HG03378 (cell line): Measurements from ENCODE around the gene PFDN4.

Source experiments
- ATAC-seq: cut with Tn5 transposase; IDR thresholded peaks from one replicate; pipeline ENCODE4 v1.9.1; 2021; ENCODE audit warnings: mild to moderate bottlenecking, moderate library complexity; ENCODE audit not compliant: unreplicated experiment

Gene PFDN4

DNA sequence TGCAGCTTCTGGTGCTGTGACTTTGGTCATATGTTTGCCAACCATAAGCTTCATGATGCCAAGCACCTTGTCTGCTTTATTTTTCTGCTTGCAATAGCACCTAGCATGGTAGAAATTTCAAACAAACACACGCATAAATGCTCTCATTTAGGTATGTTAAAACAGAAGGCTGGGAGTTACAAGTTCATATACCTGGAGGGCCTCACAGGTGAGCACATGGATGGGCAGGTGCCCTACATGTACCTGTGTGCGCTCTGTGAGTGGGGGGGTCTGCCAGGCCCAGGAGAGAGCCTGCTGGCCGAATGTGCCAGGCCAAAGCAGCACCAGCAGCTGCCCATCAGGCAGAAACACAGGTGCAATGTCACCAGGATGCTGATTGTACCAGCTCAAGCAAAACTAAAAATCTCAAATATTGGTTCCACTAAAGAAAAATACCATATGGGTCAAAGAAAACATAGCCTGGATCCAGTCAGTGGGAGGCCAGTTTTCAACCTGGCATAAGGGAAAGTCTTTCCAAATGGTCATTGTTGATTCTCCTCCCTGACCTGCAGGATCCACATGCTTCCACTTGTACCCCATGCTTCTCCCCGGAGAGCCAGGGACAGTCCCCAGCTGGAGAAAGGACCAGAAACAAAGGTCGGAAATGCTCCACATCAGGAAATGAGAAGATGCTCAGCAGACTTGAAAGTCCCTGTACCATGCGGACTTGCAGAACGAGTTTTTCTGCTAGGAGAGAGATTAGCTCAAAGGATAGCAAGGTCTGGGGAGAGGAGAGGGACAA lies 7.2 kb upstream of the PFDN4 start:
- ATAC-seq: no peak

DNA sequence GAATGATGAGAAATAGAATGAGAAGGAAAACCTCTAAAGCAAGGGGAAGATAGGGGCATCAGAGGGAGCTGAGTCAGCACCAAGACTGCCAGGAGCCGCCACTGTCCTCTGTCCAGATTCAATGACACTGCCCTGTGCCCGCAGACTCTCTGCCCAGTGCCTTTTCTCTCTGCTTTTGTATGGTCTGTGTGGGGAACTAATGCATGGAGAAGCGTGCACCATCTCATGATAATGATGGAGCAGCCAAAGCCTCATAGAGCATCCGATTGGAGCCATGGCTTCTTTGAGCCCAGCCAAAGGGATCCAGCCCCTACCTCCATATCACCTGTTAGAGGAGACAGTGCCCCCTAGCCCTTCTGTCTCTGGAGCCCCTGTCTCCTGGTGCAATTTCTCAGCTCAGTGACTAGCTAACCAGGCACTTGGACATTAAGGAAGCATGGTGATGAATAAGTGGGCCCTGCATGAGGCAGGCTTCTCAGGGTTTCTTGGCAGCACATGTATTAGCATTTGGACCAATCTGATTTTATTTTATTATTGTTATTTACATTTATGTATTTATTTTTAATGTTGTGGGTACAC lies 6.5 kb upstream of the PFDN4 start:
- ATAC-seq: no peak

DNA sequence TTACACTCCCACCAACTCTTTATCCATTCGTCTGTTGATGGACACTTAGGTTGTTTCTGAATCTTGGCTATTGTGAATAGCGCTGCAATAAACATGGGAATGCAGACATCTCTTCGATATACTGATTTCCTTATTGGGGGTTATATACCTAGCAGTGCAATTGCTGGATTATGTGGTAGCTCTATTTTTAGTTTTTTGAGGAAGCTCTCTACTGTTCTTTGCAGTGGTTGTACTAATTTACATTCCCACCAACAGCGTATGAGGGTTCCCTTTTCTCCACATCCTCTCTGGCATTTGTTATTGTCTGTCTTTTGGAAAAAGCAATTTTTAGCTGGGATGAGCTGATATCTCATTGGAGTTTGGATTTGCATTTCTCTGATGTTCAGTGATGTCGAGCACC lies 4.6 kb upstream of the PFDN4 start:
- no peak for ATAC-seq

DNA sequence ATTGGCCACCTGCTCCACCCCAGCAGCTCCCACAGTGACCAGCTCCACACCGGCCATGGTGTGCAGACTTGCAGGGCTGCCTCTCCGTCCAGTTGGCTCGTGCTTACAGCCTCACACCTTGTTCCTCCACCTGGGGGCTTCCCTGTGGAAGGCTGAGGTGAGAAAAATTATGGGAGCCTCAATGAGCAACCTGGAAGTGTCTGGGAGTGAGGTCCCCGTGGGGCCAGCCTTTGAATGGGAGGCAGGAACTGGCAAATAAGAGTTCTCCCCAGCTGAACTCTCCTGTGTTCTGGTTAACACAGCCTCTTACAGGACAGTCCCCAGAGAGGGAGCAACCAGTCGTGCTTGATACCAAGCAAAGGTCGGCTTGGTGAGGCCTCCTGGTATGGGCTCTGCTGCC lies 3.8 kb upstream of the PFDN4 start:
- no peak for ATAC-seq

DNA sequence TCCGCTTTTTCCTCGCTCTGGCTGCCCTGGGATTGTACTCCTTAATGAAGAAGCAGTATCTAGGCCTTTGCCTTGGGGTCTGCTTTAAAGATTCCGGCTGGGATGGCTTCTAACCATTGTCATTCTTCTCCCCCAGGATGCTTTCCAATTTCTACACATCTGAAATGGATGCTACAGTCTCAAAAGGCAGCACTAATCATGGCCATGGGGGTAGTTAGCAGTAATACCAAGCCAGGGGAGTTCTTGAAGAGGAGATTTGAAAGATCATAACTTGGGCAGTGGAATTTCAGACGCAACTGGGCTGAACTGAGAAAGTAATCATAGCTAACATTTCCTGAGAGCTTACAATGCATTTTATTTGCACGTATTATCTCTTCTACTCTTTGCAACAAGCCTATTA lies 3.4 kb upstream of the PFDN4 start:
- no peak for ATAC-seq

DNA sequence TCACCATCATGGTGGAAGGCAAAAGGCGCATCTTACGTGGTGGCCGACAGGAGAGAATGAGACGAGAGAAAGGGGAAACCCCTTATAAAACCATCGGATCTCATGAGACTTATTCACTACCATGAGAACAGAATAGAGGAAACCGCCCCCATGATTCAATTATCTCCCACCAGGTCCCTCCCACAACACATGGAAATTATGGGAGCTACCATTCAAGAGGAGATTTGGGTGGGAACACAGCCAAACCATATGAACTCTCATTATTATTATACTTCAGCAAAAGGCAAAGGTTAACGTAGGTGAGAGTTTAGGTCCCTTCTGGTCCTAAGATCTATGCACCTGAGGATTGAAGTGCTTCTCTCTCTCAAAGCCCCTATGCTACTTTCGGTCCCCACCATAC lies 2.4 kb upstream of the PFDN4 start:
- no peak for ATAC-seq

DNA sequence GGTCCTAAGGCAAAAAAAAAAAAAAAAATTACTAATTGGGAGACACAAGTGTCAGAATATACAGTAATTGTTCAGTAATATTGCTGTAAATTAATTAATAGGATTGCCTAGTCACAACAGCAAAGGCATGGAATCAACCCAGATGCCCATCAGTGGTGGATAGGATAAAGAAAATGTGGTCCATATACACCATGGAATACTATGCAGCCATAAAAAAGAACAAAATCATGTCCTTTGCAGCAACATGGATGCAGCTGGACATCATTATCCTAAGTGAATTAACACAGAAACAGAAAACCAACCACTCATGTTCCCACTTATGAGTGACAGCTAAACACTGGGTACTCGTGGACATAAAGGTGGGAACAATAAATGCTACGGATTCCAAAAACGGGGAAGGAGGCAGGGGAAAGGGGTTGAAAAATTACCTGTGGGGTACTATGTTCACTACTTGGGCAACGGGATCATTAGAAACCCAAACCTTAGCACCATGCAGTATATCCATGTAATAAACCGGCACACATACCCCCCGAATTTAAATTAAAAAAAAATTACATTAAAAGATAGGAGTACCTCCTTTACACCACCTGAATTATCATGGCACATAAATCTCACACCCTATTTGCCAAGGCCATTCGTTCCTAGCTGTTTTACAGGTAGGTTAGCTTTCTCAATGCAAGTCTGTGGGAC lies 689 bp upstream of the PFDN4 start:
- no peak for ATAC-seq

DNA sequence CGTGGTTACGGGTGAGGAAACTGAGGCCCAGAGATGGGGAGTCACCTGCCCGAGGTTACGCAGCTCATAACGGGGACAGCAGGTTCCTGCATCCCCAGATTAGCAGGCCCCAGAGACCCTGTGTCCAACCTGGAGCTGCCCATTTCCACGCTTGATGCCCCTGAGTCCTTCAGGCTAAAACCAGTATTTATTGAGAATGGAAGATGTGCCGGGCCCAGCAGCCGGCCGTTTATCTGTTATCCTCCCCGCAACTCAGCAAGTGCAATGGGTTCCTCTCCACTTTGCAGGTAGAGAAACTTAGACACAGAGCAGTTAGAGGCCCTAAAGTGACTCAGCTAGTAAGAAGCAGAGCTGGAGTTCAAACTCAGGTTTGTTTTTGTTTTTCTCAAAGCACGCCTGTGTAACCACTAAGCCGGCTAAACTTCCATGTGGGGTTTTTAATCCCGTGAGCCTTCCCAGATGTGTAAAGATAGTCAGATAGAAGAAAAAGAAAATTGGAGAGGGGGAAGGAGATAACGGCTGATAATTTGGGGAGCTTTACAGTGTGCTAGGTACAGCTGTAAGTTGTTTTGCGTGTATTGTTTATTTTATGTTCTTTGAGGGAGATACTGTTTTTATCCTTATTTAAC lies 775 bp downstream of the PFDN4 start:
- peak; percentile 12 for ATAC-seq

DNA sequence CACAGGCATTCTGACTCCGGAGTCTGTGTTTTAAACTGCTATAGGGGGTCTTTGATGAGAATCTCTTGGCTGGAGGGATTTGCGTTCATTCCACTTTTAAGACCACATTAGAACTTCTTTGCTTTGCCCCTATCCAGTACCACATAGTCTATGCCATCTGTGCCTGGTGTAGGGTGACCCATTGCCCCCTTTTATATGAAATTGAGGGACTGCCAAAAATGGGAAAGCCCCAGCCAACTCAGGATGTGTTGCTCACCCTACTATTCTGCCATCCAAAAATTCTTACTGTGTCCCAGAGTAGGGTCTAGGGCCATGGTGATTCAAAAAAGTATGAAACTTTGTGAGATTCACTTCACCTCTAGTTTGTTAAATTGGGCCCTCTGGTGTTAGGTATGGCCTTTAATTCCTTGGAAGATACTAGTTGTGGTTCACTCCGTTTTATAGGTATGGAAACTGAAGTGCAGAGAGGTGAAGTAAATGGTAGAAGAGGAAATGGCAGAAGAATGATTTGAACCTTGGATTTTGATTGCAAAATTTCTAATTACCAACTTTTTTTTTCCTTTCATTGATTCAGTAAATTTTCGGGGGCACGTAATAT lies 1.4 kb downstream of the PFDN4 start:
- ATAC-seq: no peak

DNA sequence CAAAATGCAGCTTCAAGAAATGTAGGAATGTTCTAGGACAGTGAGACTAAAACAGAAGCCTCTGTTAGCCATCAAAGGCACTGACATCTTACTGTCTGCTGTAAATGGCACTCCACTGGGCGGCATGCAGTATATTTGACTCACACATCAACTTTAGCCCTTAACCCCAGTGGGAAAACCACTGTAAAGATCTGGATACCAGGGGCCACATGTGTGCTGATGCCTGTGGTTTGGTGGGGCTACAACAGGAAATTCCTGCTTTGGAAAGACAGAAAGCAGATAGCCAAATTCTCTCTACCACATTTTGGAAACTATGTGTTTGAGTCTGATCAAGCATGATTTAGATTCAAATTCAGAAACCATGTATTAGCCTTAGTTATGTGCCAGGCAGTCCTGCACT lies 4.3 kb downstream of the PFDN4 start:
- ATAC-seq: no peak

DNA sequence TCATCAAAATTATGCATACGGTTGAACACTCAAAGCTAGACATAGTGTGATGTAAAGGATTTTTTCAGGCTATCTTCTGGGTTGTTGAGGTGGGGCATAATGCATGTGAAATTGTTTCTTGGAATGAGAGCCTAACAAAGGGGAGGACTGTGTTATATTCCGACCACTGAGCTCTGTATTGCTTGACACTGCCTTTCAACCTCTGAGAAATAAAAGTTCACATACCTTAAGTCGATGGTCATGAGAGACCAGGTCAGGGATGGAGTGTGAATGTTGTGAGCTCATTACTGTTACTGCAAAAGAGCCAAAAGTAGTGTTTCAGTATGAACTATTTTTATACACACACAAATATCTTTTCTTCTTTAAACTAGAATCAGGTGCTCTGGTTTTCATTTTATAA lies 5.0 kb downstream of the PFDN4 start:
- no peak for ATAC-seq

DNA sequence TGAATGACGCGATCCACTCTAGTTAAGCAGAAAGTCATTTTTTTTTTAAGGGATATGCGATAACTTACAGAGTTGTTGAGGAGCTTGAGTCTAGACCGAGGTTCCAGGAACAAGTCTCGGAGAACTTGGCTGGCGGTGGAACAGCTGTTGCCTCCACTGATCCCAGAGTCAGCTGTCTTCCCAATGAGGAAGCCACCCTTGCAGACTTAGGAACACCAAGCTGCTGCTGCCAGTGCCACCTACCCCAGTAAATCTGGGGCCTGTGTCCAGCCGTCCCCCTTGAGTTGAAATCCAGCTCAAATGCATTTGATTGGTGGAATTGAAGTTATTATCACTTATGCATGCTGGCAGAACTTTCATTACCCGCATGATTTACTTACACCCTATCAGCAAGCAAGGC lies 6.7 kb downstream of the PFDN4 start:
- ATAC-seq: no peak

DNA sequence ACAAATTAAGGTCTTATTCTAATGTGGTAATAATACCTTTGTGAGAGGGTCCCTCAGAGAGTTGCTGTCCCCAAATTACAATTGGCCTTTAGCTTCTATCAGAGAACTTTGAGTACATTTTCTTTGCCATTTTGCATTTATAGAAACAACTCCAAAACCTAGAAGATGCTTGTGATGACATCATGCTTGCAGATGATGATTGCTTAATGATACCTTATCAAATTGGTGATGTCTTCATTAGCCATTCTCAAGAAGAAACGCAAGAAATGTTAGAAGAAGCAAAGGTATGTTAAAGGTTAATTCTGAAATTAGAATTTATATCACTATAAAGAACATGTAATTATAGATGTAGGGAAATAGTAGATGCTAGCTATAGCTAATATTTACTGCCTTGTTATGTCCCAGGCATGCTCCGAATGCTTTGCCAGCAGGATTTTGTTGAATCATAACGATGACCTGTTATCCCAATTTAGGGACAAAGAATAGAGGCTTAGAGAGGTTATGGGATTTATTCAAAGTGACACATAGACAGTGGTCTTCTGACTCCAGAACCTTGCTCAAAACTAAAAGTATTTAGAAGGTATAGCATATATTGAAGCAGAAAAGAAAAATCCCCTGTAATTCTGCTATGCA lies 7.4 kb downstream of the PFDN4 start:
- no peak for ATAC-seq

DNA sequence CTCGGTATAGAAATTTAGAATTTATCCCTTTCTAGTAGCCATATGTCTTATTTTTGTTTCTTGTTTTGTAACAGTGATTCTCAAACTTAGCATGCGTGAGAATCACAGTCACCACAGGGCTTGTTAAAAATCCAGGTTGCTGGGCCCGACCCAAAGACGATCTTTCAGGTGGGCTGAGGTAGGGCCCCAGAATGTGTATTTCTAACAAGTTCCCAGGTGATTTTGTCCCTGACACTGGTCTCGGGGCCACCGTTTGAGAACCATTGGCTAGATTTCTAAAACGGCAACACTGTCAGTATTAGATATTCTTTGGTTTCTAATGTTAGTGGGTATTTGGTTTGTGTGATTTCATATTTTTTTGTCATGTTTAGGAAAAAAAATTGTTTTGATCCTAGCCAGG lies 9.9 kb downstream of the PFDN4 start:
- no peak for ATAC-seq

DNA sequence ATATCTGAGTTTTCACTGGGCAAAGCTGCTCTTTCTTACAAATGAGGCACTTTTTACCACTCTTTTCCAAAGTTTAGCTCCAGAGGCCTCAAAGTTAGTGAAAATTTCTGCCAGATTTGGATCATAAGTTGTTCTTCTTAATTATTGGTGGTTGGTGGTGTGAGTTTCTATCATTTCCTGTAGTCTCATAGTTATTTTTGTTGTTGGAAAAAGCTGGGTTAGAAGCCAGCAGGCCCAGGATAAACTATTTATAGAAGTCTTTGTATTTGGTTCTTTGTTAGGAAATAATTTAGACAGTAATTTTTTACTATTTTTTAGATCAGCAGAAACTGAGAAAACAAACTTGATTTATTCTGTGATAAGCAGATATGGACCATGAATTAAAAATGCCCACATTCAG lies 10.6 kb downstream of the PFDN4 start:
- no peak for ATAC-seq

DNA sequence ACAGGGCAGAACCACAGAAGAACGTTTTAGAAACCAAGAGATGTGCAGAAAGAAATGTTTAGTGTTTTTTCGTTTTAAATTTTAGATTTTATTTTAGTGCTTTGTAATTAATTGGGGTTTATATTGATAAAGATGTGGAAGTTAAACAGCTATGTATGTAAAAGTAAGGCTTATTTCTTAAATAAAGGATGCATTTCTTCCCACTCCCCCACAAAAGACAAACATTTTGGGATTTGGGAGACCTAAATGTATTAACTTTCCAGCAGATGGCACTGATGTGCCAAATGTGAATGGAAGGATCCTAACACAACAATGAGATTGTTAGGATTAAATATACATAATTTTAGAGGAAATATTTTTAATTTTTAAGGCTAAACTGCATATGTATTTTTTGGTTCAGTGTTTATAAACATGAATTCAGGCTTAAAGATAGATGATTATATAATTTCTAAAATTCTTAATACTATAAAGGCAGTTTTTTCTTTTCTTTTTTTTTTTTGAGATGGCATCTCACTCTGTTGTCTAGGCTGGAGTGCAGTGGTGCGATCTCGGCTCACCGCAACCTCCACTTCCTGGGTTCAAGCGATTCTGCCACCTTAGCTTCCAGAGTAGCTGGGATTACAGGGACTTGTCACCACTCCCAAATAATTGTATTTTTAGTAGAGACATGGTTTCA lies 12.0 kb downstream of the PFDN4 start:
- no peak for ATAC-seq

DNA sequence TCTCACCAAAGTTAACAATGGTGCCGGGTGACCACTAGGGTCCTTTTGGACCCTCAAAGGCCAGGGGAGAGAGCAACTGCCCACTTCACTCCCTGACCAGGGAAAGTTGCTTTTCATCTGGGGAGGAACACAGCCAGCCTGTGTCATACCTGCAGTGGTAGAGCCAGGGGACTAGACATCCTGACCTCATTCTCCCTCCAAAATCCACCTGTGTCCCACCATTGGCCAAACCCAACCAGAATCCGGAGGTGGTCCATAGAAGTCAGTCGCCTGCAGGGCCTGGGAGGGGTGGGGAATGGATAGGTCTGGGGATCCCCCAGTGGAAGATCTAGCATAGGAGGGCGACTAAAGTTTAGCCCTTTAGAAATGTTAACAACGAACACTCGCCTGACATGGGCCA lies 12.8 kb downstream of the PFDN4 start:
- ATAC-seq: no peak

DNA sequence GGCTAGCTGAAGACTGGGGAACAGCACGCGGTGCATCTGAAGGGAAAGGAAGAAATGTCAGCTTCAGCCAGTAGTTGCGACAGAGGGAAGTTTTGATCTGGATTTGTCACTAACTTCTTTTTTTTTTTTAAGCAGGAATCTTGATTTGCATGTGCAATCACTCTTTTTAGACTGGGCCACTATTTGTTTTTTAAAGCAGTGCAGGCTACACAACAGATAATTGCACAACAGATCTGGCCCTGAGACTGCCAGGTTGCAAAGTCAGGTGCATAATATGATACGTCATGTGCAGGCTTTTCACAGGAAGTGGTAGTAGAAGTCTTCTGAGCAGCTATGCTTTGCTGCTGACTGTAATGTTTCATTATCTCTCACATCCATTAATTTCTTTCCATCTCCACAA lies 13.5 kb downstream of the PFDN4 start:
- peak; percentile 53 for ATAC-seq

DNA sequence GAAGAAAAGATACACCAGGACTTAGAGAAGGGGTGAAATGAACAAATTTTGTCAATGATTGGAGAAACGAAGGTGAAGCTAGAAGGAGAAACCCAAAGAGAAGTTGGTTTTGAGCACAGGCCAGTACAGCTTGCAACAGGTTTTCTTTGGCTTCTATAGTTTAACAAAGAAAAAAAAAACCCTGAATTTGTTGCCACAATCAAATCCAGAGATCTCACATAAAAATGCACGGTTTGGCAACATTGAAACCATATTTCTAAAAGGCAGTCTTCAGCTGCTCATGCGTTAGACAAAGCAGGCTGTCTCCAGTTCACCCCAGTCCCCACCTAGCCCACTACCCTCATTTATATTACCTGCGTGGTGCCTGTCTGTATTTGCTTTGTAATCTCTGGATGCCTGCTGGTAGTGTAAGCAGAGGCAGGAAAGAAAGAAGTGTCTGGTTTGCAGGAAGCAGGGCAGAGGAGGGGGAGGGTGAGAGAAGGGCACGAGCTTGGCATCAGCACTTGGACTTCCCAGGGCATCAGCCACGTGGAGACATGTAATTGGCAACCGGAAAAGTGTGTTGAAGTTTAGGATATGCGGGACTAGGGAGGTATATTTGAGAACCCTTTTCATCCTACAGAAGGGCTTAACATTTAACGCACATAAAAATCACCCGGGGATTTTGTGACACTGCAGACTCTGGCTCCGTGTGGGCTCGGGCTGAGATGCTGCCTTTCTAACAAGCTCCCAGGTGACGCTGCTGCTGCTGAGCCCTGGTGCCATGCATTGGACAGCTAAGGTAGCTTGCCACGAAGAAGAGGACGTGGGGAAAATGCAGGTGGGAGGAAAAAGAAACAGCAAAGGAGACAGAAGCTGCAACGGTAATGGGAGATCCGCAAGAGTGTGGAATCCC lies 14.4 kb downstream of the PFDN4 start:
- no peak for ATAC-seq
